Measurements from ENCODE around the gene CAB39L. TPM values are rescaled to one million over a fixed set of nuclear protein-coding genes. Genes with fewer than 3 reads are reported as not detected.

The CAB39L gene
- total and polyA plus RNA-seq, 9 of the 15 experiments (the other 6 are each of a cell fraction or from before 2014, with no cell fraction given): 1.1 to 4.2 (median 2.6) TPM

DNA sequence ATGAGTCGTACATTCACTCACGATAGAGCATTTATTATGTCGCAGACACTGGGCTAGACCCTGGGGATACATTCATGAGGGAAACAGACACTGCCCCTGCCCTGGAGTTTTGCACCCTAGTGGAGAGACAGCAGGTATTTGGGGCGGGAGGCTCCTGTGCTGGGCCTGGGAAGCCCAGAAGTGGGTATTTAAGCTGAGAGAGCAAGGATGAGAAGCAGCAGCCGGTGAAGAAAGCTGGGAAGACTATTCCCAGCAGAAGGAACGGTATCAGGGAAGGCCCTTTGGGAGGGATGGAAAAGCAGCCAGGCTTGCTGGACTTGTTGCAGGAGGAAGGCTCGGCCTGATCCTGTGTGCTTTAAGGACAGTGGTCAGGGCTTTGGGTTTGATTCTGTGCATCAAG is 141.6 kb downstream of the CAB39L start (continued):
- TF ChIP-seq HDAC8 (tag; IDR thresholded peaks at IDR 0.05): no peak
- TF ChIP-seq XRCC4 (IDR thresholded peaks at IDR 0.05; ENCODE audit: extremely low read depth, insufficient read depth, insufficient read length): no peak
- TF ChIP-seq PHF20 (IDR thresholded peaks at IDR 0.05; ENCODE audit: partially characterized antibody): no peak
- no peak for TF ChIP-seq SMAD3 (CRISPR knock-in tag; conservative IDR thresholded peaks at IDR 0.05)
- TF ChIP-seq, protein P1, sequence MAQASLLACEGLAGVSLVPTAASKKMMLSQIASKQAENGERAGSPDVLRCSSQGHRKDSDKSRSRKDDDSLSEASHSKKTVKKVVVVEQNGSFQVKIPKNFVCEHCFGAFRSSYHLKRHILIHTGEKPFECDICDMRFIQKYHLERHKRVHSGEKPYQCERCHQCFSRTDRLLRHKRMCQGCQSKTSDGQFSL (CRISPR knock-in tag; IDR thresholded peaks at IDR 0.05): no peak
- TF ChIP-seq, protein P1 (tag; IDR thresholded peaks at IDR 0.05): no peak
- no peak for TF ChIP-seq ZNF408 (CRISPR knock-in tag; IDR thresholded peaks at IDR 0.05; ENCODE audit: low read depth)
- TF ChIP-seq MCM2 (IDR thresholded peaks at IDR 0.05; ENCODE audit: low read depth): no peak
- TF ChIP-seq, protein P2, sequence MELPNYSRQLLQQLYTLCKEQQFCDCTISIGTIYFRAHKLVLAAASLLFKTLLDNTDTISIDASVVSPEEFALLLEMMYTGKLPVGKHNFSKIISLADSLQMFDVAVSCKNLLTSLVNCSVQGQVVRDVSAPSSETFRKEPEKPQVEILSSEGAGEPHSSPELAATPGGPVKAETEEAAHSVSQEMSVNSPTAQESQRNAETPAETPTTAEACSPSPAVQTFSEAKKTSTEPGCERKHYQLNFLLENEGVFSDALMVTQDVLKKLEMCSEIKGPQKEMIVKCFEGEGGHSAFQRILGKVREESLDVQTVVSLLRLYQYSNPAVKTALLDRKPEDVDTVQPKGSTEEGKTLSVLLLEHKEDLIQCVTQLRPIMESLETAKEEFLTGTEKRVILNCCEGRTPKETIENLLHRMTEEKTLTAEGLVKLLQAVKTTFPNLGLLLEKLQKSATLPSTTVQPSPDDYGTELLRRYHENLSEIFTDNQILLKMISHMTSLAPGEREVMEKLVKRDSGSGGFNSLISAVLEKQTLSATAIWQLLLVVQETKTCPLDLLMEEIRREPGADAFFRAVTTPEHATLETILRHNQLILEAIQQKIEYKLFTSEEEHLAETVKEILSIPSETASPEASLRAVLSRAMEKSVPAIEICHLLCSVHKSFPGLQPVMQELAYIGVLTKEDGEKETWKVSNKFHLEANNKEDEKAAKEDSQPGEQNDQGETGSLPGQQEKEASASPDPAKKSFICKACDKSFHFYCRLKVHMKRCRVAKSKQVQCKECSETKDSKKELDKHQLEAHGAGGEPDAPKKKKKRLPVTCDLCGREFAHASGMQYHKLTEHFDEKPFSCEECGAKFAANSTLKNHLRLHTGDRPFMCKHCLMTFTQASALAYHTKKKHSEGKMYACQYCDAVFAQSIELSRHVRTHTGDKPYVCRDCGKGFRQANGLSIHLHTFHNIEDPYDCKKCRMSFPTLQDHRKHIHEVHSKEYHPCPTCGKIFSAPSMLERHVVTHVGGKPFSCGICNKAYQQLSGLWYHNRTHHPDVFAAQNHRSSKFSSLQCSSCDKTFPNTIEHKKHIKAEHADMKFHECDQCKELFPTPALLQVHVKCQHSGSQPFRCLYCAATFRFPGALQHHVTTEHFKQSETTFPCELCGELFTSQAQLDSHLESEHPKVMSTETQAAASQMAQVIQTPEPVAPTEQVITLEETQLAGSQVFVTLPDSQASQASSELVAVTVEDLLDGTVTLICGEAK (IDR thresholded peaks at IDR 0.05): no peak
- TF ChIP-seq, protein P2 (CRISPR knock-in tag; IDR thresholded peaks at IDR 0.05): no peak
- no peak for TF ChIP-seq MBD2 (IDR thresholded peaks at IDR 0.05; ENCODE audit: borderline replicate concordance, low read depth)

Measured in K562 (cell line).